Measurements from ENCODE around the gene AJAP1. TPM values are rescaled to one million over a fixed set of nuclear protein-coding genes. Genes with fewer than 3 reads are reported as not detected.

Gene AJAP1
- total RNA-seq, 2 experiments from 2014 or later, result not detected

DNA sequence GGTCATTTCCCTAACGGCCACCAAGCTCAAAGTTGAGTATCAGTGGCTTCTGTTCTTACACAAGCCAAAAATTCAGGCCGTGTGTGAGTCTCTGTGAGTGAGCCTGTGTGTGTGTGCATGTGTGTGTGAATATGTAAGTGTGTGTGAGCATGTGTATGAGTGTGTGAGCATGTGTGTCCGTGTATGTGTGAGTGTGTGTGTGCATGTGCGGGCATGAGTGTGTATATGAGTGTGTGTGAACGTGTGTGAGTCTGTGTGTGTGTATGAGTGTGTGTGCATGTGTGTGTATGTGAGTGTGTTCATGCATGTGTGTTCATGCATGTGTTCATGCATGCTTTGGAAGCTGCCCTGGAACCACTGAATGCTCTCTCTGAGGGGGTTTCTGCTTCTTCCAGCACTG, 105.7 kb downstream of the AJAP1 start:
- TF ChIP-seq EZH2phosphoT487 (IDR thresholded peaks at IDR 0.05; ENCODE audit: borderline replicate concordance, low read depth, low read length) (no peak), CTCF (conservative IDR thresholded peaks at IDR 0.05; ENCODE audit: low read length) (no peak)
- no TSS peak for BruUV-seq (replicated peaks)

DNA sequence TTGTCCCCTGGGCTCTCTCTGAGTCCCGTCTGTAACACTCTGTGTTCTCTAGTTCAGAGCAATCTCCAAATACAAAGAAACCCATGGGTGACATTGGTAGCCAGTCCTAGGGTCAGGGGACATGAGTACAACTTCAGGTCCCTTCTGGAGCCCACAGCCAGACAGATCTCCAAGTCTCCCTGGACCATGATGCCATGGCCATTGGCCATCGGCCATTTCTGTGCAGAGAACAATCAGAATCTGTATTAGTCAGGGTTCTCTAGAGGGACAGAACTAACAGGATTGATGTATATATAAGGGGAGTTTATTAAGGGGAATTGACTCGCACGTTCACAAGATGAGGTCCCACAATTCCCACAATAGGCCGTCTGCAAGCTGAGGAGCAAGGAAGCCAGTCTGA, 106.9 kb downstream of the AJAP1 start:
- Histone ChIP-seq H2AFZ (ENCODE audit: low read length) (no peak overlapping the region), H3K4me1 (ENCODE audit: insufficient read depth, low read length, poor library complexity, severe bottlenecking) (no peaks in the 10 kb centered on the region), H3K4me2 (ENCODE audit: low read length) (no peak overlapping the region), H3K9me2 (ENCODE audit: insufficient read depth, low read length) (no peaks in the 10 kb centered on the region), H3K9me3 (ENCODE audit: low read length) (no peaks in the 10 kb centered on the region), H4K20me1 (ENCODE audit: insufficient read depth, low read length) (no peaks in the 10 kb centered on the region), H3K4me3 (ENCODE audit: low read depth, low read length, poor library complexity, severe bottlenecking) (no peak overlapping the region), H3K36me3 (ENCODE audit: insufficient read depth, low read length) (no peaks in the 10 kb centered on the region), H3K27ac (ENCODE audit: low read depth, low read length, poor library complexity, severe bottlenecking) (no peak overlapping the region), H3K79me2 (ENCODE audit: insufficient read depth, low read depth, low read length) (no peaks in the 10 kb centered on the region)
- ChIA-PET CTCF (ENCODE audit: unreplicated experiment) (no interaction called here), POLR2A (no interaction called here)
- TF ChIP-seq CTCF (conservative IDR thresholded peaks at IDR 0.05; ENCODE audit: low read length) (no peak), EZH2phosphoT487 (IDR thresholded peaks at IDR 0.05; ENCODE audit: borderline replicate concordance, low read depth, low read length) (no peak)
- intact Hi-C loops (cut with micrococcal nuclease; ENCODE audit: unreplicated experiment), result no loop called here
- DNase-seq (ENCODE audit: low spot score), result no peak
- BruUV-seq (replicated peaks), result no TSS peak

More for the DNA sequence above, 105.7 kb downstream of the AJAP1 start:
- H2AFZ ChIP-seq (ENCODE audit: low read length), result no peak overlapping the region
- no peak overlapping the region for H3K27ac ChIP-seq (ENCODE audit: low read depth, low read length, poor library complexity, severe bottlenecking)
- no peak for DNase-seq (ENCODE audit: low spot score)
- no peak overlapping the region for H3K4me3 ChIP-seq (ENCODE audit: low read depth, low read length, poor library complexity, severe bottlenecking)
- no peaks in the 10 kb centered on the region for H4K20me1 ChIP-seq (ENCODE audit: insufficient read depth, low read length)
- no peaks in the 10 kb centered on the region for H3K4me1 ChIP-seq (ENCODE audit: insufficient read depth, low read length, poor library complexity, severe bottlenecking)
- H3K9me2 ChIP-seq (ENCODE audit: insufficient read depth, low read length), result no peaks in the 10 kb centered on the region
- POLR2A ChIA-PET, result no interaction called here
- CTCF ChIA-PET (ENCODE audit: unreplicated experiment), result no interaction called here
- no peaks in the 10 kb centered on the region for H3K36me3 ChIP-seq (ENCODE audit: insufficient read depth, low read length)
- no peak overlapping the region for H3K4me2 ChIP-seq (ENCODE audit: low read length)
- H3K79me2 ChIP-seq (ENCODE audit: insufficient read depth, low read depth, low read length), result no peaks in the 10 kb centered on the region
- intact Hi-C loops (cut with micrococcal nuclease; ENCODE audit: unreplicated experiment), result no loop called here
- H3K9me3 ChIP-seq (ENCODE audit: low read length), result no peaks in the 10 kb centered on the region

DNA sequence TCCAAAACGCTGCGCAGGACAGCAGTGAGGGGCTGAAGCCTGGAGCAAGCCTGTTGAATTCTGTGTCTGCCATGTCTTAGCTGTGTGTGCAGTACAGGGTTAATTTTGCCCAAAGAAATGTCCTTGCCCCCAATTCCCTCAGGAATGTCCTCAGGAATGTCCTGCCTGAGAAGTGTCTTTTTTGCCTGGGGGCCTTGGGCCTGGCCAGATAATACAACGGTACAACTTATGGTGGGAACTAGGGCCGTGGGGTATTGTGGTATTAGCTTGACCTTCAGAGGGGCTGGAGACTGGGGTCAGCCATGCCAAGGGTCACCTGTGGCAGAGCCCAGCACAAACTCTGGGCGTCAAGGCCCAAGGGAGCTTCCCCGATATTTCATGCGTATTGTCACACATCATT, 107.7 kb downstream of the AJAP1 start:
- Histone ChIP-seq H3K4me2 (ENCODE audit: low read length) (no peak overlapping the region), H3K79me2 (ENCODE audit: insufficient read depth, low read depth, low read length) (no peaks in the 10 kb centered on the region), H3K27ac (ENCODE audit: low read depth, low read length, poor library complexity, severe bottlenecking) (no peak overlapping the region), H4K20me1 (ENCODE audit: insufficient read depth, low read length) (no peaks in the 10 kb centered on the region), H3K4me3 (ENCODE audit: low read depth, low read length, poor library complexity, severe bottlenecking) (no peak overlapping the region), H3K9me2 (ENCODE audit: insufficient read depth, low read length) (no peaks in the 10 kb centered on the region), H3K9me3 (ENCODE audit: low read length) (no peaks in the 10 kb centered on the region), H2AFZ (ENCODE audit: low read length) (no peak overlapping the region), H3K4me1 (ENCODE audit: insufficient read depth, low read length, poor library complexity, severe bottlenecking) (no peaks in the 10 kb centered on the region), H3K36me3 (ENCODE audit: insufficient read depth, low read length) (no peaks in the 10 kb centered on the region)
- no peak for DNase-seq (ENCODE audit: low spot score)
- TF ChIP-seq CTCF (conservative IDR thresholded peaks at IDR 0.05; ENCODE audit: low read length) (no peak), EZH2phosphoT487 (IDR thresholded peaks at IDR 0.05; ENCODE audit: borderline replicate concordance, low read depth, low read length) (no peak)
- ChIA-PET POLR2A (no interaction called here), CTCF (ENCODE audit: unreplicated experiment) (no interaction called here)
- intact Hi-C loops (cut with micrococcal nuclease; ENCODE audit: unreplicated experiment), result no loop called here
- no TSS peak for BruUV-seq (replicated peaks)
